Stimulated activated naive CD8-positive, alpha-beta T cell treated with anti-CD3 and anti-CD28 coated beads, Interleukin-15, Interleukin-2, amounts not matched to agents 100 U/mL and 50 U/mL, for 24 hours (primary cell): Measurements from ENCODE around the gene RBM5.

Experiments used
- ATAC-seq: fragments of 150-1000 bp; cut with Tn5 transposase; one replicate; pipeline ENCODE4 v1.10.0; 2021
- DNase-seq: peaks from one replicate; pipeline ENCODE4 v3.0.0; 2021

Gene RBM5

DNA sequence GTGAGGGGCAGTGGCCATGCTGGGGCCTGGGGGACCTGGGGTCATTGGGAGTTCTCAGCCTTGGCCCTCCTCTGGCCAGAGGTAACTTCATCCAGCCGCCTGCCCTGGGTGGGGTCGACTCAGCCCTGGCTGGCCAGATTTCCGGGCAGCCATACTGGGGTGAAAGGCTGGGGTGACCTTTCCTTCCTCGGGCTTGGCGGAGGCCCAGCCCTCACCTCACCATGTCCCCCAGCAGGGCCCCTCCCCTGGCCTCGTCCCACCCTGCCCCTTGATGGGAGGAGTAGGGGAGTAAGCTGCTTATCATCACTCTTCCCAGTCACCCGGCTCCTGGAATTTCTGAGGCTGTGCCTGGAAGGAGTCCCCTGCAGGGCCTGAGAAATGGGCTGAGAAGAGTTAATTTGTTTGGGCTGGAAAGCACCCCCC is 71.9 kb downstream of the RBM5 start:
- ATAC-seq (no peak), DNase-seq (no peak)

DNA sequence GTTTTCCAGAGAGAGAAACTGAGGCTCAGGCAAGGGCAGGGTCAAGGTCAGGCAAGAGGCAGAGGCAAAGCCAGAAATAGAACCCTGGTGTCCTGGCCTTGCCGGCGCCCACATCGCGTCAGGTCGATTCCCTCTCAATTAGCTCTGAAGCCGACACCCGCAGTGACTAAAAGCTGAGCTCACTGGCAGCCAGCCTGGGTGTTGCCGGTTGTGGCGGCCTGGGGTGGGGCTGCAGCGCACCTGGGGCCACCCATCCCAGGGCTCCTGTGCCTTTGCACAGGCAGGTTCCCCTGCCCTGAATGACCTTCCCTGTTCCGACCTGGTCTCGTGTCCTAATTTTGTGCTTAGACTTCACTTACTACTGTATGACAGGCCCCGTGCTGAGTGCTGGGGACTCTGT is 72.6 kb downstream of the RBM5 start:
- DNase-seq (no peak), ATAC-seq (no peak)

DNA sequence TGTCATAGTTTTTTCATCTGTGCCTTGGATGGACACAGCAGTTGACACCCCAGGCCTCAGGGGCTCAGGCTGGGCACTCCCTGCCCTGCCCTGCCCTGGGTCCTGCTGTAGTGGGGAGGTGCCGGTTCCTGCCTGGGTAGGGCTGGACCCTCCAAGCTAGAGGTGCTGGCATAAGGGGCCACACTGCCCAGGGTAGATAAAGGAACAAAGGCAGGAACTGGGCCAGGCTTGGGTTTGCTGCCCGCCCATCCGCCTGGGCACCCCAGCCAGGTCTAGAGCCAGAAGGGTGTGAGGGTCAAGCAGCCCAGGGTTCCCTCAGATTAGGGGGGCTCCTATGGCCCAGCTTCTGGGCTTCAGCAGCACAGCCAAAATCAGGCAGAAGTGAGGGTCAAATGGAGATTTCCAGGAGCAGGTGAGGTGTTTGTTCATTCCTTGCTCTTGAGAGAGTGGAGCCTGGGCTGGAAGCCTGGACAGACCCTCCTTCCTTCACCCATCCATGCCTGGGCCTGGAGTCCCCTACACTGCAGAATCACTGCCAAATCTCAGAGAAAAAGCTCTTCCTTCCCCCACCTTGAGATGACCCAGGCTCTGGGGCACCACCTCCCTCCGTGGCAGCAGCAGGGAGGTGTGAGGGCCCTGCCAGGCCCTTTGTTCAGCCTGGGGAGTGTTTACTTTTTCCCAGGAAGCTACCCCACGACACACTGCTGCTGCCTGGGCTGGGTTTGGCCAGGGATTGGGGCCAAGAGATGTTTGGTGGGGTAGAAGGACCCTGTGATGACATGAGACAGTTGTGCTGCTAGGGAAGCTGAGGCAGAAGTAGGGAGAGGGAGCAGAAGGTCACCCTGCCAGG is 73.5 kb downstream of the RBM5 start:
- DNase-seq (no peak), ATAC-seq (no peak)

DNA sequence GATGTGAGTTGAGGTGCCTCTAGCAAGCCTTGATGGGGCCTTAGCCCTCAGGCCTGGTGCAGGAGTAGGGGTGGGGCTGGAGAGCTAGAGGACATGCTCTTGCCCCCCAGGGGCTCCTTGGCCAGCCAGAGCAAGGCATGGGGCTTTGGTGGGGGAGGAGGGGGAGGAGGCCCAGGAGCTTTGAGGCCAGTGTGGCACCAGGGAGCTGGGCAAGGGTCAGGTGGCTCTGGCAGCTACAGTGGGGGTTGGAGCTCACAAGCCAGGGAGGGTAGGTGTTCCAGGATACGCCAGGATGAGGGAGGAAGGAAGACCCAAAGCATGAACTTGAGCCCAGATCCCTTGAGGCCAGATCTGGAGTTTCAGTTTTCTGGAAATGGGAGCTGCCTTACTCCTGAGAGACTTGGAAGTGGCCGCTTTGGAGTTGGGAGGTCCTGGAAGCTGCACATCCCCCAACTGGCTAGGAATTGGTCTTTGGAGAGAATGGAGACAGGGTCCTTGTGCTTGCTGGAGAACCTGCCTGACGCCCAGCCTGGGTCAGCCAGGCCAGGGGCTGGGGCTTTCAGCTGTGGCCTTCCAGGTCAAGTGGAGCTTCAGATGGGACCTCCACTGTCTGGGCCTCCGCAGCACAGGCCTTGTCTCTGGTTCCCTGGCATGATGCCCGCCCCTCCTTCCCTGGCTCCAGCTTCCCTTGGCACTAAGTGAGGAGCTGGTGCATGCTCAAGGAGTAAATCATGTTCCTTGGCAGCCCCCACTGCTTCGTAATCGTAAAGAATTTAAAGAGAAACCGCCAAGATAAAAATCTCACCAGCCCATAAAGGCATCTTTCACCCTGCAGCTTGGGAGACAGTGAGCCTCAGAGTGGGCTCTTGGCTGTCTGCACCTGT is 75.1 kb downstream of the RBM5 start:
- ATAC-seq (no peak), DNase-seq (no peak)

DNA sequence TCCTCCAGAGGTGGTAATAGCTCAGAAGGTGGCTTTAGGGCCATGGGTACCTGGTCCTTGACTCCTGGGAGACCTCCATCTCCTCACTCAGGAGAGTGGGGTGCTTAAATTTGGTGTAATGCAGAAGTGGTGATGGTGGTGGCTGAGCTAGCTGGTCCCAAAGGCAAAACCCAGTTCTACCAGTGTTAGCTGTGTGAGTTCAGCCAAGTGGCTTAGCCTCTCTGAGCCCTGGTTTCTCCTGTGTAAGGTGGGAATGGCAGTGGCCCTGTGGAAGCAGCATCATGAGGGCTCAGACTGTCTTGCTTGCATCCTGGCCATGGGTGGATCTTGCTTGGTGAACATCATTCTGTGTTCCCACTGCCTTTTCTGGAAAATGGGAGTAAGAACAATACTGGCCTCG is 75.8 kb downstream of the RBM5 start:
- DNase-seq (no peak), ATAC-seq (no peak)

DNA sequence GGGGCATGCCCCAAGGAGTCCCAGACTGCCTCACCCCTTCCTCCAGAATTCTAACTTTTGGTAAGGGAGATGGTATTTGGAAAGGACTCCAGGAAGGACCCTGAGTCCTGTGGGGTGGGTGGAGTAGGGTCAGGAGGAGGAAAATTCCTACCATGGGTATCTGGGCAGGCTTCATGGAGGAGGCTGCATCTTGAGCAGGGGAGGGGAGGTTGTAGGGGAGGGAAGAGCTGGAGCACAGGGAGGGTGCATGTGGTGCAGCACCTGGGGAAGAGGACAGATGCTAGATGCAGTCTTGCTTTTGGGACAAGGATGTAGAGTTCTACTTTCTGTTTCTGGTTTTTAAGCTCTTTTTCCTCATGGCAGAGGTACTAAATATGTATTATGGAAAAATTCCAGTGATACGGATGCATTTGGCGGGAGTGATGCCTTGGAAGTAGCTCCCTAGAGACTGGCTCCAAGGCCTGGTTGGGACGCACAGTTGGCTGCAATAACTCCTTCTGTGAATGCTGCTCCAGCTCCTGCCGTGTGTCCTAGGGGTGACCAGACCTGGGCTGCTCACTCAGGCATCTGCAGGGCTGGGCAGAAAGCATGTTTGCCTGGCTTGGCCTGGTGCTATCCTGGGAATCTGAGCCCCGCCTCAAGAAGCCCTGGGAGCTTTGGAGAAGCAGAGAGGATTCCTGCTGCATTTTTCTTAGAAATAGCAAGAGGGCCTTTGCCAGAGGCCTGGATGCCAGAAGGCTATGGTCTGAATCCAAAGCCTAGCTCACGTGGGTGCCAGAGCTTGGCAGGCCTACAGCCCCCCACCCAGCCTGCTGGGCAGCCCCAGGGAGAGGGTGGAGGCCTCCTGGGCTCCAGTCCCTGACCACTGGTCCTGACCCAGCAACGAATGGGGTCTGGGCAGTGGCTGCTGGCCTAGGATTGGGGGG is 76.5 kb downstream of the RBM5 start:
- DNase-seq (no peak), ATAC-seq (no peak)

DNA sequence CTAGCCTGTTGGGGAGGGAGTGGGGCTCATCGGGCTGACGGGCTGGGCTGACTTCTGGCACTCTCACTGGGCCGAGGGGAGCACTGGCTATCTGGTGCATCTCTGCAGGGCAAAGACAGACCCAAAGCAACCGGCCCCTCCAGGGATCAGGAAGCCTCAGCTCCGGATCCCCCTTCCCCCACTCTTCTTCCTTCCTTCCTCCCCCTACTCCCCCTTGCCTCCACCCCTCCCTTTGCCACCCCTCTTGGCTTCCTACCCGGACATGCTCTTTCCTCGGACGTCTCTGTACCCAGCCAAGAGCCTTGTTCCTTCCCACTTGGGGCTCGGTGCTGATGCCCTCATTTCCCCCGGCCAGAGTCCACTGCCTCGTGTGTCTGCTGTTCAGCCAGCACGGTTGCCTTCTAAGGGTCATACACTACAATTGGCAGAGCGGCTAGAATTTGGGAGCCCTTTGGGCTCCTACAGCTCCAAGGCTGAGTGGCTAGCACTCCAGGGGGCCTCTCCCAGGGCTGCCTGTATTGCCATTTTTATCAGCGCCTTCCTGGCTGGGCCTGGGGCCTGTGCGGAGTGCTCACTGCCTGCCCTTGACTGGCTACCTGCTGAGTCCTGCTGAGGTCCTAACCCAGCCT is 77.3 kb downstream of the RBM5 start:
- ATAC-seq (no peak), DNase-seq (no peak)

DNA sequence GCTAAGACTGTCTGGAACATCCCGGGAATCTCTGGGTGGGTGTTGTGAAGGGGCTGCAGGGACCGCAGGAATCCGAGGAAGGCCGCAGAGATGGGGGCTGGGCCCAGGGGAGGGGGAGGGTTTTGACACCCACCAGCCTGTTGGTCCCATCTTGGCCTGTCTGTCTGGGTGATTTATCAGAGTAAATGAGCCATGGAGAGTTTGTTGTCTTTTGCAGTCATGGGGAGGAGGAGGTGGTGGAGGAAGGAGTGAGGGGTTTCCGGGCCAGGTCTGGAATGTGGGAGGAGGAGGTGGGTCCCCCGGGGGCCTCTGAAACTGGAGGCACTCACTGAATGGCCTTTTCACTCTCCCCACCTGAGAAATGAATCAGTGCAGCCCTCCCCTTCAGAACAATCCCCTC is 77.9 kb downstream of the RBM5 start:
- DNase-seq = no peak
- no peak for ATAC-seq

DNA sequence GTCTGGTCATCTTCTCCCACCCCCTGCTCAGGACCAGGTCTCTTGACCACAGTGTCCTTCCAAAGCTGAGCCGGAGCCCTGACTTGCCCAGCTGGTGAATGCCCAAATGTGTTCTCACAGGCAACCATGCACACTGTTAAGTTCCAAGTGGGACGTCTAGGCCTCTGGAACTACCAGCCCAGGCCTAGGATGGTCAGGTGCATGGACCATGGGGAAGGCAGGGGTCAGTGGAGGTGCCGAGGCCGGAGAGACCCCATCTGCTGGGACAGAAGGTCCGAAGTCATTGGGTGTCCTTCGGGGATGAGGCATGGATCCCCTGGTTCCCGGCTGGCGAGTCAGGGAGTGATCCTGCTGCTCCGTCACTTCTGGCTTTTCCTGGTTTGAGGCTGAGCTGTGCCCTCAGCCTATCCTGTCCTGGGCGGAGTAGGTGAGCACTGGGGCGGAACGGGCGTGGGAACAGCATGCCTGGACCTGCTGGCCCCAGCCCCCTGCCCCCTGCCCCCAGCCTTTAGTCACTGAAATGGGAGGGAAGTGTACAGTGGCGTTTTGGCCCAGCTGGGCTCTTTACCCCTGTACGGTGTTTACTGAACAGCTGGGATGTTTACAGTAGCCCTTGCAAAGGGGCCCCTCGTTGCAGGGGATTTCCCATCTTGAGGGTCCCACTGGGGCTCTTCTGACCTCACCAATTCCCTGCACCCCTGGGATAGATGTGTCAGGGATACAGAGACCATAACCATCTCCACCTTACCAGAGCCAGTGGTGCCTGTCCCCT is 78.5 kb downstream of the RBM5 start:
- DNase-seq (no peak), ATAC-seq (no peak)

DNA sequence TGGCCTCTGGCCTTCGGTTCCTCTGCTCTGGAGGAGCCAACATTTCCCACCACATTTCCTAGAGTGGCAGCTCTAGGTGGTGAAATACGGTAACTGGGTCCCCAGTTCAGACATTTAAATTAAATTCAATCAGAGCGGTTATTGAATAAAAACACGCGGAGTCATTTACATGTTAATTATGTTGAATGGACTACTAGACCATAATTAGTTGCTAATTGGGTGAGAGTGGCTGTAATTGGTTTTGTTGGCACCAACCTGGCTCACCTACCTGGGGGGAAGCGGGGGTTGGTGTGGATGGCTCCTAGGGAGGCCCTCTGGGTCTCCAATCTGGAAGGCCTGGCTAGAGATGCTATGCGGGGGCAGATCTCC is 79.1 kb downstream of the RBM5 start:
- ATAC-seq (no peak), DNase-seq (no peak)

DNA sequence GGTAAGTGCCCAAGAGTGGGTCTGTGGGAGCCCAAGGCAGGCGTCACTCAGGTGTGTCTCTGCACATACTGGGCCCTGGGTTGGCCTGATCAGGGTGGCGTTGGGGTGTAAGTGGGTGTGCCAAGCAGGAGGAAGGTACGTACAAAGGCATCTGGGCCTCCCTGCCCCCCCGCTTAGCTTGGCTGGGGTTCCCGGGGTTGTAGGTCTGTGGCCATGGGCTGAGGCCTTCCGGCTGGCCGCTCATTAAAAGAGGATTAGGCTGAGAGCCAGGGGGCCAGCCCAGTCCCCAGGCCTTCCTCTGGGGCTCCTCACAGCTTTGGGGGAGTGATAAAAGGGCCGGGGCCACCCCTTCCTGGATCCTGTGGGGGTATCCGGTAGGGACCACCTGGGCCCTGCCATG is 79.7 kb downstream of the RBM5 start:
- no peak for ATAC-seq
- DNase-seq = no peak
